Endothelial cell (in vitro differentiated cells): ENCODE measurements around the gene PLK1. TPM values are rescaled to one million over a fixed set of nuclear protein-coding genes. Genes with fewer than 3 reads are reported as not detected.

Experiments
- DNase-seq: peaks from one replicate; pipeline ENCODE4 v3.0.0; 2021; ENCODE audit warnings: low spot score
- H3K27ac Mint-ChIP-seq: one replicate; pipeline ENCODE4 v1.8.0; 2021; ENCODE audit warnings: mixed read lengths, inconsistent platforms; ENCODE audit not compliant: unreplicated experiment
- H3K27me3 Mint-ChIP-seq: one replicate; pipeline ENCODE4 v1.8.0; 2021; ENCODE audit warnings: mild to moderate bottlenecking, moderate library complexity, mixed read lengths, inconsistent platforms; ENCODE audit not compliant: unreplicated experiment
- H3K36me3 Mint-ChIP-seq: one replicate; pipeline ENCODE4 v1.8.0; 2021; ENCODE audit warnings: mild to moderate bottlenecking, low read depth, mixed read lengths, inconsistent platforms; ENCODE audit not compliant: unreplicated experiment
- H3K4me1 Mint-ChIP-seq: one replicate; pipeline ENCODE4 v1.8.0; 2021; ENCODE audit warnings: mild to moderate bottlenecking, mixed read lengths, inconsistent platforms; ENCODE audit not compliant: unreplicated experiment
- H3K4me3 Mint-ChIP-seq: one replicate; pipeline ENCODE4 v1.8.0; 2021; ENCODE audit warnings: mild to moderate bottlenecking, mixed read lengths, inconsistent platforms; ENCODE audit not compliant: unreplicated experiment
- H3K9me3 Mint-ChIP-seq: one replicate; pipeline ENCODE4 v1.8.0; 2021; ENCODE audit warnings: mixed read lengths, inconsistent platforms; ENCODE audit not compliant: unreplicated experiment
- total RNA-seq: library from RNA; stranded (reverse); fragmentation: NEBNext Ultra II Directional; extraction: Animal tissue kit (Norgen Biotek cat#: 25700); gene quantifications from one replicate; pipeline ENCODE4 v1.2.1, GENCODE V29; 2021; ENCODE audit not compliant: unreplicated experiment
- TF ChIP-seq, protein P1 (sequence below): fragments of 200-600 bp; sonication (generic); IDR thresholded peaks from one replicate; pipeline ENCODE4 v1.5.0; 2021; ENCODE audit warnings: antibody characterized with exemption; ENCODE audit not compliant: unreplicated experiment

The PLK1 gene
- total RNA-seq, 1 donor from 2014 or later = 16.0 TPM

GRCh38 chr16:23668873-23669272 lies 9.8 kb upstream of the PLK1 start:
- Mint-ChIP-seq H3K4me1 (no peaks in the 10 kb centered on the region), H3K4me3 (no peak overlapping the region), H3K36me3 (peaks cover 44% of the 10 kb centered on the region), H3K9me3 (no peaks in the 10 kb centered on the region), H3K27ac (no peak overlapping the region), H3K27me3 (no peaks in the 10 kb centered on the region)
- TF ChIP-seq, protein P1, sequence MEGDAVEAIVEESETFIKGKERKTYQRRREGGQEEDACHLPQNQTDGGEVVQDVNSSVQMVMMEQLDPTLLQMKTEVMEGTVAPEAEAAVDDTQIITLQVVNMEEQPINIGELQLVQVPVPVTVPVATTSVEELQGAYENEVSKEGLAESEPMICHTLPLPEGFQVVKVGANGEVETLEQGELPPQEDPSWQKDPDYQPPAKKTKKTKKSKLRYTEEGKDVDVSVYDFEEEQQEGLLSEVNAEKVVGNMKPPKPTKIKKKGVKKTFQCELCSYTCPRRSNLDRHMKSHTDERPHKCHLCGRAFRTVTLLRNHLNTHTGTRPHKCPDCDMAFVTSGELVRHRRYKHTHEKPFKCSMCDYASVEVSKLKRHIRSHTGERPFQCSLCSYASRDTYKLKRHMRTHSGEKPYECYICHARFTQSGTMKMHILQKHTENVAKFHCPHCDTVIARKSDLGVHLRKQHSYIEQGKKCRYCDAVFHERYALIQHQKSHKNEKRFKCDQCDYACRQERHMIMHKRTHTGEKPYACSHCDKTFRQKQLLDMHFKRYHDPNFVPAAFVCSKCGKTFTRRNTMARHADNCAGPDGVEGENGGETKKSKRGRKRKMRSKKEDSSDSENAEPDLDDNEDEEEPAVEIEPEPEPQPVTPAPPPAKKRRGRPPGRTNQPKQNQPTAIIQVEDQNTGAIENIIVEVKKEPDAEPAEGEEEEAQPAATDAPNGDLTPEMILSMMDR = no peak
- no peak for DNase-seq

GRCh38 chr16:23670137-23670776 lies 8.4 kb upstream of the PLK1 start:
- Mint-ChIP-seq H3K4me1 (no peaks in the 10 kb centered on the region), H3K4me3 (no peak overlapping the region), H3K36me3 (peaks cover 38% of the 10 kb centered on the region), H3K27me3 (no peaks in the 10 kb centered on the region), H3K9me3 (no peaks in the 10 kb centered on the region), H3K27ac (no peak overlapping the region)
- TF ChIP-seq, protein P1 = no peak
- DNase-seq = no peak

DNA sequence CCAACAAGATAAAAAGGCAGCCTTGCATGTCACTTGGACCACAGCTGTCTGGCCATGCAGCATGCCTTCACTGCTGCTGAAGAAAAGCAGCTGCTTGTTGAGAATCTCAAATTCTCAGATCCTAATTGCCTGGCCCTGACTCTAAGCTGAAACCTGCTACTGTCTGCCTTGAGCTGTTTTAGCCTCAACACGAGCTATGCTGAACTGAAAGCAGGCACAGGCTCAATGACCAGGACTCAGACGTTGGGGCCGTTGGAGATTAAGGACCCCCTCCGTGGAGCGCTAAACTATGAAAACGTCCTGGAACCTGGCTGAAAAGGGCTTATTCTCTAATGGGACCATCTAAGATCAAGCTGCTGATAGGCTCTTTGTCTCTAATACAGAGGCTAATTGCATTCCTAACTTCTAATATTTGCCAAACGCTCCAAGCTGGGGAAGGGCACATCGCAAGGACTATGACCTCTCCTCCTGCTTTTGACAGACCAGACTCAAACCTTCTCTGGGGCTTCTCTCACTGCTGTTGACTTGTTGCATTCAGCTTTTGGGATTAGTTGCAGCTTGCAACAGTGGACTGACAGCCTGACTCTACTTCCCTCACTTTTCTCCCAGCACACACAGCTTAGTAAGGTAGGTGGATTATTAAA lies 4.6 kb upstream of the PLK1 start:
- Mint-ChIP-seq H3K4me3 (no peak overlapping the region), H3K27ac (no peak overlapping the region), H3K4me1 (peaks cover 5% of the 10 kb centered on the region), H3K27me3 (no peaks in the 10 kb centered on the region), H3K36me3 (peaks cover 28% of the 10 kb centered on the region), H3K9me3 (no peaks in the 10 kb centered on the region)
- no peak for DNase-seq
- TF ChIP-seq, protein P1 = no peak

DNA sequence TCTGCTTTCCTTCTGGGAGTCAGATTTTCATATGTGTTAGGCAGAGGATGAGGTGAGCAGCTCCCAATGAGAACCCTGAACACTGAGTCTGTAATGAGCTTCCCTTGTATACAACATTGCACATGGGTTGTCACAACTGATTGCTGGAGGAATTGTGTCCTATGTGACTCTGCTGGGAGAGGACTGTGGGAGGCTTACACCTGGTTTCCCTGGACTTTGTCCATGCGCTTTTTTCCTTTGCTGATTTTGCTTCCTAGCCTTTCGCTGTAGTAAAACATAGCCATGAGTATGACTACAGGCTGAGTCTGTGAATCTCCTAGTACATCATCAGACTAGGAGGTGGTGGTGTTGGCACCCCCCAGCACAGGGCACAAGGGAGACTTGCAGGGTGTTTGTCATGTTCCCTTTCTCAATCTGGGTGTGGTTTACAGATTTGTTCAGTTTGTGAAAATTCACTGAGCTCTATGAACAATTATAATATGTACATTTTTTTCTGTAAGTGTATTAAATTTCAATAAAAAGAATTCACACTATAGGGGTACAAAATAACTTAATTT lies 1.7 kb upstream of the PLK1 start:
- Mint-ChIP-seq H3K27me3 (peaks cover 5% of the 10 kb centered on the region), H3K9me3 (no peaks in the 10 kb centered on the region), H3K4me3 (no peak overlapping the region), H3K4me1 (peaks cover 16% of the 10 kb centered on the region), H3K36me3 (peaks cover 17% of the 10 kb centered on the region), H3K27ac (peak overlapping the region; percentile 25)
- TF ChIP-seq, protein P1 = no peak
- no peak for DNase-seq

DNA sequence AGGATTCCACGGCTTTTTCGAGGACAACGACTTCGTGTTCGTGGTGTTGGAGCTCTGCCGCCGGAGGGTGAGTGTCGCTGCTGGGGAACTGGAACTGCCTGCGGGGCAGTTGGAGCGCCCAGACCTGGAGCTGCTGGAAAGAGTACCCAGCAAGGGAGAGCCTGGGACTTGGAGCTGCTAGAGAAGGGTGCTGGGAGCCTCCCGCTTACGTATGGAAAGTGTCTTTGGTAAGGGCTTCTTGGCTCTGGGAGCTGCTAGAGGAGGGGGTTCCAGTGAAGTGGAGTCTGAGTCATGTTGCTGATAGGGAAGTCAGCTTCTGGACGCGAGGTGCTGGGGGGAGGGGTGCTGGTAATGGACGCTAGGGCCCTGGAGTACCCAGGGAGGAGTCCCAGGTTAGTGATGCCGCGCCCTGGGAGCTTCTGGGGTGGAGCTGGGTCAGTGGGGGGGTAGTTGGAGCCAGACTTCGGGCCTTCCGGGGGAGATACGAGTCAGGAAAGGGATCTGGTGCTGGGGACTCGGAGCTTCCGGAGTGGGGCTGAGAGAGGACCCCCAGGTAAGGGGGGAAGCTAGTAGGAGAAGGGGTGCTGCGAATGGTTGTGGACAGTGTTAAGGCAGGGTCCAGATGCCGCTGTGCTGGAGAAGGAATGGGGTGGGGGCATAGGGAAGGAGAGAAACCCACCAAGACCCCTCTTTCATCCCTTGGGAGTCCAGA lies 741 bp downstream of the PLK1 start:
- TF ChIP-seq, protein P1 = no peak
- Mint-ChIP-seq H3K27me3 (peaks cover 7% of the 10 kb centered on the region), H3K27ac (peak overlapping the region; percentile 61), H3K9me3 (no peaks in the 10 kb centered on the region), H3K4me1 (peaks cover 16% of the 10 kb centered on the region), H3K4me3 (peak overlapping the region; percentile 89), H3K36me3 (peaks cover 19% of the 10 kb centered on the region)
- no peak for DNase-seq
